HepG2 (cell line): ENCODE results near the gene RPL36AL. TPM values are rescaled to one million over a fixed set of nuclear protein-coding genes. Genes with fewer than 3 reads are reported as not detected.

ENCODE experiments used
- ATAC-seq: fragments of 200-7000 bp; cut with Tn5 transposase; 3 replicates; pipeline ENCODE4 v1.9.1; 2020; ENCODE audit warnings: mild to moderate bottlenecking, moderate library complexity
- BruUV-seq: library from RNA; stranded (reverse); fragments of 400-500 nt; replicated peaks from 2 replicates; lab custom pipeline; 2021; lab: Mats Ljungman, UMichigan
- CTCF ChIA-PET: fragments of 300-600 bp; formaldehyde crosslinking; extraction: SDS; loops from one replicate; lab custom pipeline; 2021; ENCODE audit warnings: low total read pairs, inconsistent platforms, low intra/inter-chr PET ratio; lab: Yijun Ruan, JAX
- POLR2A ChIA-PET: fragments of 350-600 bp; sonication (Branson Sonifier 250); formaldehyde crosslinking; loops from one replicate; lab custom pipeline; 2020; ENCODE audit warnings: antibody characterized with exemption, inconsistent platforms; lab: Yijun Ruan, JAX
- DNase-seq: peaks from one replicate; pipeline ENCODE4 v3.0.0-alpha.2; 2015; ENCODE audit warnings: low spot score
- FAIRE-seq: peaks from 3 replicates; lab custom pipeline; 2011; peaks lifted over from hg19 to GRCh38; lab: Jason Lieb, UNC
- H2AFZ ChIP-seq: one replicate; pipeline ENCODE4 v1.6.1; 2011; ENCODE audit warnings: low read length, inconsistent platforms
- H3K27ac ChIP-seq: fragments of 300-600 bp; 3 replicates; pipeline ENCODE4 v1.8.0; 2011; ENCODE audit warnings: mixed run types, mild to moderate bottlenecking, mixed read lengths, low read length, inconsistent platforms; ENCODE audit not compliant: insufficient read depth; ENCODE audit errors: extremely low read length
- H3K27me3 ChIP-seq, 2 experiments: fragments of 200-600 bp in 1 of 2; 2 replicates in 1 of 2; 3 replicates in 1 of 2; pipeline versions ENCODE4 v1.6.0 to v1.8.0; 2011; ENCODE audit warnings: low read length in 2 of 2, mild to moderate bottlenecking in 2 of 2, moderate library complexity in 2 of 2, inconsistent platforms in 1 of 2; ENCODE audit not compliant: insufficient read depth in 2 of 2, control insufficient read depth in 1 of 2
- H3K36me3 ChIP-seq, 2 experiments: fragments of 200-600 bp in 1 of 2; replicated peaks in 1 of 2; 2 replicates in 1 of 2; 3 replicates in 1 of 2; pipeline versions ENCODE4 v1.5.1 to v1.8.0; 2011; ENCODE audit warnings: low read length in 2 of 2, inconsistent platforms in 1 of 2; ENCODE audit not compliant: insufficient read depth in 2 of 2, control insufficient read depth in 1 of 2
- H3K4me1 ChIP-seq: 2 replicates; pipeline ENCODE4 v1.5.1; 2012; ENCODE audit warnings: low read length, inconsistent platforms; ENCODE audit not compliant: insufficient read depth
- H3K4me2 ChIP-seq: 2 replicates; pipeline ENCODE4 v1.6.0; 2011; ENCODE audit warnings: low read depth, low read length, inconsistent platforms
- H3K4me3 ChIP-seq, 3 experiments: fragments of 200-600 bp in 1 of 3; sonication (generic), shearing (Covaris generic) in 1 of 3; replicated peaks in 1 of 3; 2 replicates each; pipeline ENCODE4 v1.5.1; 2011 to 2016; ENCODE audit warnings: low read length in 3 of 3, inconsistent platforms in 2 of 3, low read depth in 2 of 3, mild to moderate bottlenecking in 2 of 3, control low read depth in 1 of 3, mixed read lengths in 1 of 3; ENCODE audit not compliant: insufficient read depth in 1 of 3
- H3K79me2 ChIP-seq: one replicate; pipeline ENCODE4 v1.6.1; 2011; ENCODE audit warnings: low read length, inconsistent platforms; ENCODE audit not compliant: insufficient read depth
- H3K9ac ChIP-seq: 2 replicates; pipeline ENCODE4 v1.6.0; 2011; ENCODE audit warnings: mild to moderate bottlenecking, low read depth, low read length, inconsistent platforms; ENCODE audit not compliant: insufficient read depth
- H3K9me3 ChIP-seq: 2 replicates; pipeline ENCODE4 v1.5.1; 2012; ENCODE audit warnings: mild to moderate bottlenecking, low read length
- H4K20me1 ChIP-seq: 2 replicates; pipeline ENCODE4 v1.6.0; 2011; ENCODE audit warnings: inconsistent platforms, mild to moderate bottlenecking, low read length, moderate library complexity; ENCODE audit not compliant: insufficient read depth
- CREB1 ChIP-seq, 2 experiments: fragments of 450-650 bp in 1 of 2; IDR thresholded peaks; 2 replicates each; pipeline ENCODE4 v1.6.1; 2016 to 2017; ENCODE audit warnings: control low read depth in 1 of 2, mild to moderate bottlenecking in 1 of 2, missing compliant biosample characterization in 1 of 2, missing genetic modification characterization in 1 of 2
- FOSL1 ChIP-seq: sonication (generic); formaldehyde crosslinking; IDR thresholded peaks from 2 replicates; pipeline ENCODE4 v1.9.0; 2021; ENCODE audit warnings: missing genetic modification reagents, borderline replicate concordance
- HES4 ChIP-seq: sonication (generic); formaldehyde crosslinking; IDR thresholded peaks from 2 replicates; pipeline ENCODE4 v1.9.0; 2021; ENCODE audit warnings: mild to moderate bottlenecking, missing genetic modification reagents, borderline replicate concordance
- NFIC ChIP-seq: IDR thresholded peaks from 2 replicates; pipeline ENCODE4 v1.6.1; 2012; ENCODE audit warnings: mild to moderate bottlenecking, low read length, inconsistent platforms
- NFYC ChIP-seq: IDR thresholded peaks from 2 replicates; pipeline ENCODE4 v1.6.1; 2016; ENCODE audit warnings: missing genetic modification reagents, missing compliant biosample characterization
- PPARG ChIP-seq: conservative IDR thresholded peaks from 2 replicates; pipeline ENCODE4 v1.6.1; 2016; ENCODE audit warnings: missing biosample characterization, missing genetic modification reagents
- RBAK ChIP-seq: sonication (generic); formaldehyde crosslinking; IDR thresholded peaks from 2 replicates; pipeline ENCODE4 v1.5.1; 2020; ENCODE audit warnings: mild to moderate bottlenecking, missing genetic modification reagents
- RFX5 ChIP-seq: IDR thresholded peaks from 2 replicates; pipeline ENCODE4 v1.6.1; 2011; ENCODE audit warnings: low read depth, low read length, improper control_type of control experiment
- SMAD9 ChIP-seq: sonication (generic); formaldehyde crosslinking; IDR thresholded peaks from 2 replicates; pipeline ENCODE4 v1.5.1; 2020; ENCODE audit warnings: mild to moderate bottlenecking, missing genetic modification reagents
- WGBS: methylation state at CpG from one replicate; pipeline ENCODE4 v1.1.6; 2017; ENCODE audit warnings: low lambda C conversion rate; 5-methylcytosine and 5-hydroxymethylcytosine counted together
- in situ Hi-C: cut with HindIII; loops from 2 replicates; pipeline ENCODE4 v1.10.0; 2017; ENCODE audit warnings: low pct_unique_long_range_greater_than_20kb; ENCODE audit not compliant: extremely low pct_ligation_motif_present
- intact Hi-C: fragments of 100-400 bp; cut with micrococcal nuclease; formaldehyde crosslinking; loops from one replicate; pipeline ENCODE4 v1.10.0; 2022; ENCODE audit not compliant: unreplicated experiment
- polyA plus RNA-seq, 8 experiments: library from polyadenylated mRNA; depleted of rRNA in 3 of 8; stranded (reverse) in 7 of 8; unstranded in 1 of 8; fragments of >200 nt; fragmentation: Illumina TruSeq in 4 of 8; extraction: Trizol in 4 of 8; gene quantifications; 2 replicates each; pipeline versions ENCODE4 v1.2.1 to v1.2.3, GENCODE V29; 2011 to 2016; ENCODE audit warnings: low read depth in 4 of 8, missing spikeins in 1 of 8, mixed read lengths in 1 of 8; ENCODE audit not compliant: insufficient read depth in 1 of 8
- total RNA-seq, 5 experiments: library from RNA; depleted of rRNA; stranded (reverse); fragments of >200 nt; fragmentation: Illumina TruSeq; extraction: Trizol; gene quantifications; 2 replicates each; pipeline ENCODE4 v1.2.3, GENCODE V29; 2016; ENCODE audit warnings: low read depth in 1 of 5
- TF ChIP-seq, protein P1 (sequence below): sonication (generic); formaldehyde crosslinking; IDR thresholded peaks from 2 replicates; pipeline ENCODE4 v1.5.0; 2020; ENCODE audit warnings: mild to moderate bottlenecking, missing genetic modification reagents
- TF ChIP-seq, protein P2 (sequence below): sonication (generic); formaldehyde crosslinking; IDR thresholded peaks from 2 replicates; pipeline ENCODE4 v1.5.0; 2020; ENCODE audit warnings: mild to moderate bottlenecking, missing genetic modification reagents
- TF ChIP-seq, protein P3 (sequence below), 2 experiments: IDR thresholded peaks; 2 replicates each; pipeline ENCODE4 v1.6.1; 2011 to 2012; ENCODE audit warnings: low read length in 2 of 2, borderline replicate concordance in 1 of 2, low read depth in 1 of 2, mild to moderate bottlenecking in 1 of 2, moderate library complexity in 1 of 2

The RPL36AL gene
- total and polyA plus RNA-seq, 2 of the 13 experiments (the other 11 are each of a cell fraction or from before 2014, with no cell fraction given) = 90.0 to 294 TPM

DNA sequence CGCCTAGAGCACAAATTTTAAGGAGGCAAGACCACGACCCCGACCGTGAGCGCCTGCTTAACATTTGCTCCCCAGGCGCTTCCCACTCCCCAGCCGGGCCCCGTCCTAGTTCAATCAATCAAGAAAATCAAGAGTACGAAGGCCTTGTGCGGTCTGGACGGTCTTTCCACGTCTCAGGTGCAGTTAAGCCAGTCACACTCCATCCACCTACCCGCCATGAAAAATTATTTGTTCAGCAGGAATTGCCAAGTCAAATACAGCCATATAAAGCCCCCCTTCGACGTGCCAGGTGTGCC lies 22.3 kb downstream of the RPL36AL start (continued):
- TF ChIP-seq RBAK (CRISPR knock-in tag) (no peak), FOSL1 (CRISPR knock-in tag) (no peak), NFIC (0 out of 2 replicates have a peak, but pooled peaks have one; percentile 48)
- TF ChIP-seq, protein P1, sequence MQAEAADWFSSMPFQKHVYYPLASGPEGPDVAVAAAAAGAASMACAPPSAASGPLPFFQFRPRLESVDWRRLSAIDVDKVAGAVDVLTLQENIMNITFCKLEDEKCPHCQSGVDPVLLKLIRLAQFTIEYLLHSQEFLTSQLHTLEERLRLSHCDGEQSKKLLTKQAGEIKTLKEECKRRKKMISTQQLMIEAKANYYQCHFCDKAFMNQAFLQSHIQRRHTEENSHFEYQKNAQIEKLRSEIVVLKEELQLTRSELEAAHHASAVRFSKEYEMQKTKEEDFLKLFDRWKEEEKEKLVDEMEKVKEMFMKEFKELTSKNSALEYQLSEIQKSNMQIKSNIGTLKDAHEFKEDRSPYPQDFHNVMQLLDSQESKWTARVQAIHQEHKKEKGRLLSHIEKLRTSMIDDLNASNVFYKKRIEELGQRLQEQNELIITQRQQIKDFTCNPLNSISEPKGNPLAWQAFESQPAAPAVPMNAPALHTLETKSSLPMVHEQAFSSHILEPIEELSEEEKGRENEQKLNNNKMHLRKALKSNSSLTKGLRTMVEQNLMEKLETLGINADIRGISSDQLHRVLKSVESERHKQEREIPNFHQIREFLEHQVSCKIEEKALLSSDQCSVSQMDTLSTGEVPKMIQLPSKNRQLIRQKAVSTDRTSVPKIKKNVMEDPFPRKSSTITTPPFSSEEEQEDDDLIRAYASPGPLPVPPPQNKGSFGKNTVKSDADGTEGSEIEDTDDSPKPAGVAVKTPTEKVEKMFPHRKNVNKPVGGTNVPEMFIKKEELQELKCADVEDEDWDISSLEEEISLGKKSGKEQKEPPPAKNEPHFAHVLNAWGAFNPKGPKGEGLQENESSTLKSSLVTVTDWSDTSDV (CRISPR knock-in tag) = 0 out of 2 replicates have a peak, but pooled peaks have one; percentile 13
- TF ChIP-seq, protein P2, sequence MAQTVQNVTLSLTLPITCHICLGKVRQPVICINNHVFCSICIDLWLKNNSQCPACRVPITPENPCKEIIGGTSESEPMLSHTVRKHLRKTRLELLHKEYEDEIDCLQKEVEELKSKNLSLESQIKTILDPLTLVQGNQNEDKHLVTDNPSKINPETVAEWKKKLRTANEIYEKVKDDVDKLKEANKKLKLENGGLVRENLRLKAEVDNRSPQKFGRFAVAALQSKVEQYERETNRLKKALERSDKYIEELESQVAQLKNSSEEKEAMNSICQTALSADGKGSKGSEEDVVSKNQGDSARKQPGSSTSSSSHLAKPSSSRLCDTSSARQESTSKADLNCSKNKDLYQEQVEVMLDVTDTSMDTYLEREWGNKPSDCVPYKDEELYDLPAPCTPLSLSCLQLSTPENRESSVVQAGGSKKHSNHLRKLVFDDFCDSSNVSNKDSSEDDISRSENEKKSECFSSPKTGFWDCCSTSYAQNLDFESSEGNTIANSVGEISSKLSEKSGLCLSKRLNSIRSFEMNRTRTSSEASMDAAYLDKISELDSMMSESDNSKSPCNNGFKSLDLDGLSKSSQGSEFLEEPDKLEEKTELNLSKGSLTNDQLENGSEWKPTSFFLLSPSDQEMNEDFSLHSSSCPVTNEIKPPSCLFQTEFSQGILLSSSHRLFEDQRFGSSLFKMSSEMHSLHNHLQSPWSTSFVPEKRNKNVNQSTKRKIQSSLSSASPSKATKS (CRISPR knock-in tag) = 0 out of 2 replicates have a peak, but pooled peaks have one; percentile 11

DNA sequence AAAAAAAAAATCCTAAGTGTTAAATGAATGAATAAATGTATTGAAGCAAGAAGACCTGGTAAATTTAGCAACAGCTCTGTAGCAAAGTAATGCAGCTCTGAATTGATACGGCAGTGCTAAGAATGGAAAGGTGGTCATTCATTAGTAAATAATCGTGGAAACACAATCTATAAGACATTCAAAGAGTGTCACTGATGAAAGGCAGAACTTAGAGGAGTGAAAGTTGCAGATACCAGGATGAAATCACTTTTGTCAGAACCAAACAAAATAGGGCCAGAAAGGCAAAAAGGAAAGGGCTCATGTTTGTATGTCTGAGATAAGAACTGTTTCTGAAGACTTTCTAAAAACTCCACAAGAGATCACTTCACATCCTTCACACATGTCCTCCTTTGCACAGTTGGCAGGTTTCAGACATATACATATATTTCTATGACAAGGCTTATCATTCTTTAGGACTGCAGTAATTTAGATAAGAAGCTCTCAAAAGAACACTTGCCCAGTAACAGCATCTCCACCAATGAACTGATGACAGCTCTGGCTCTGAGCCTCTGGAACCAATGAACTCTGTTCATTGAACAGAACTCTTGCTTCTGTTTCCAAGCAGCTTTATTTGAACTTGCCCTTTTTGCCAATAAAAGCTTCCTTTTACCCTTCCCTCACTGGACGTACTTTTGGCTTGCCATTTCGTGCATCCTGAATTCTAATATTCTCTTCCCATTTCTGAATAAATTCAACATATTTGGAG lies 25.9 kb downstream of the RPL36AL start:
- 2% methylated on average over 4 of the region's 4 CpGs for WGBS
- FAIRE-seq (peak; percentile 60), ATAC-seq (peak; percentile 22), DNase-seq (no peak)
- Histone ChIP-seq H3K36me3 (no peaks in the 10 kb centered on the region), H3K9ac (0 out of 2 replicates have a peak overlapping the region, but pooled peaks have one; percentile 40), H3K4me3 (peak overlapping the region in 1 of 3 experiments; percentile 34; a peak in 1 of 6 replicates), H4K20me1 (no peaks in the 10 kb centered on the region), H3K9me3 (no peaks in the 10 kb centered on the region), H3K4me1 (peaks cover 50% of the 10 kb centered on the region), H2AFZ (peak overlapping the region; percentile 20), H3K27me3 (no peaks in the 10 kb centered on the region; a peak in 1 of 5 replicates), H3K27ac (peak overlapping the region; percentile 97), H3K4me2 (peak overlapping the region; percentile 65), H3K79me2 (peaks cover 13% of the 10 kb centered on the region)
- intact Hi-C loops = loop anchor here (1.0 kb wide), 1 partner anchor 8 kb away; the partner anchor contains the start of gene RPS29
- POLR2A ChIA-PET = interaction anchor here (2.1 to 5.7 kb wide), 3 partner anchors 9 to 40 kb away, joined by 7 to 97 read pairs (median 28); partner anchors contain the start of genes DNAAF2, MGAT2, RPL36AL and RPS29
- in situ Hi-C loops = no loop called here
- no TSS peak for BruUV-seq
- CTCF ChIA-PET = interaction anchor here (2.5 kb wide), 1 partner anchor 8 kb away, joined by 10 read pairs; the partner anchor contains the start of gene RPS29
- TF ChIP-seq RFX5 (peak; percentile 92), NFYC (peak; percentile 63), PPARG (CRISPR knock-in tag) (0 out of 2 replicates have a peak, but pooled peaks have one; percentile 17), HES4 (CRISPR knock-in tag) (no peak), SMAD9 (no peak), CREB1 (IDR thresholded peaks at IDR 0.05) (no peak), CREB1 (CRISPR knock-in tag; IDR thresholded peaks at IDR 0.05) (0 out of 2 replicates have a peak, but pooled peaks have one; percentile 11)
- TF ChIP-seq, protein P3, sequence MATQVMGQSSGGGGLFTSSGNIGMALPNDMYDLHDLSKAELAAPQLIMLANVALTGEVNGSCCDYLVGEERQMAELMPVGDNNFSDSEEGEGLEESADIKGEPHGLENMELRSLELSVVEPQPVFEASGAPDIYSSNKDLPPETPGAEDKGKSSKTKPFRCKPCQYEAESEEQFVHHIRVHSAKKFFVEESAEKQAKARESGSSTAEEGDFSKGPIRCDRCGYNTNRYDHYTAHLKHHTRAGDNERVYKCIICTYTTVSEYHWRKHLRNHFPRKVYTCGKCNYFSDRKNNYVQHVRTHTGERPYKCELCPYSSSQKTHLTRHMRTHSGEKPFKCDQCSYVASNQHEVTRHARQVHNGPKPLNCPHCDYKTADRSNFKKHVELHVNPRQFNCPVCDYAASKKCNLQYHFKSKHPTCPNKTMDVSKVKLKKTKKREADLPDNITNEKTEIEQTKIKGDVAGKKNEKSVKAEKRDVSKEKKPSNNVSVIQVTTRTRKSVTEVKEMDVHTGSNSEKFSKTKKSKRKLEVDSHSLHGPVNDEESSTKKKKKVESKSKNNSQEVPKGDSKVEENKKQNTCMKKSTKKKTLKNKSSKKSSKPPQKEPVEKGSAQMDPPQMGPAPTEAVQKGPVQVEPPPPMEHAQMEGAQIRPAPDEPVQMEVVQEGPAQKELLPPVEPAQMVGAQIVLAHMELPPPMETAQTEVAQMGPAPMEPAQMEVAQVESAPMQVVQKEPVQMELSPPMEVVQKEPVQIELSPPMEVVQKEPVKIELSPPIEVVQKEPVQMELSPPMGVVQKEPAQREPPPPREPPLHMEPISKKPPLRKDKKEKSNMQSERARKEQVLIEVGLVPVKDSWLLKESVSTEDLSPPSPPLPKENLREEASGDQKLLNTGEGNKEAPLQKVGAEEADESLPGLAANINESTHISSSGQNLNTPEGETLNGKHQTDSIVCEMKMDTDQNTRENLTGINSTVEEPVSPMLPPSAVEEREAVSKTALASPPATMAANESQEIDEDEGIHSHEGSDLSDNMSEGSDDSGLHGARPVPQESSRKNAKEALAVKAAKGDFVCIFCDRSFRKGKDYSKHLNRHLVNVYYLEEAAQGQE (IDR thresholded peaks at IDR 0.05; ENCODE audit: borderline replicate concordance in 1 of 2, low read depth in 1 of 2, low read length in 2 of 2) = no peak
